GM18861 (cell line): ENCODE results near the gene SREBF1.

ENCODE experiments used
- ATAC-seq: cut with Tn5 transposase; IDR thresholded peaks from one replicate; pipeline ENCODE4 v1.9.1; 2021; ENCODE audit not compliant: unreplicated experiment

Gene SREBF1

DNA sequence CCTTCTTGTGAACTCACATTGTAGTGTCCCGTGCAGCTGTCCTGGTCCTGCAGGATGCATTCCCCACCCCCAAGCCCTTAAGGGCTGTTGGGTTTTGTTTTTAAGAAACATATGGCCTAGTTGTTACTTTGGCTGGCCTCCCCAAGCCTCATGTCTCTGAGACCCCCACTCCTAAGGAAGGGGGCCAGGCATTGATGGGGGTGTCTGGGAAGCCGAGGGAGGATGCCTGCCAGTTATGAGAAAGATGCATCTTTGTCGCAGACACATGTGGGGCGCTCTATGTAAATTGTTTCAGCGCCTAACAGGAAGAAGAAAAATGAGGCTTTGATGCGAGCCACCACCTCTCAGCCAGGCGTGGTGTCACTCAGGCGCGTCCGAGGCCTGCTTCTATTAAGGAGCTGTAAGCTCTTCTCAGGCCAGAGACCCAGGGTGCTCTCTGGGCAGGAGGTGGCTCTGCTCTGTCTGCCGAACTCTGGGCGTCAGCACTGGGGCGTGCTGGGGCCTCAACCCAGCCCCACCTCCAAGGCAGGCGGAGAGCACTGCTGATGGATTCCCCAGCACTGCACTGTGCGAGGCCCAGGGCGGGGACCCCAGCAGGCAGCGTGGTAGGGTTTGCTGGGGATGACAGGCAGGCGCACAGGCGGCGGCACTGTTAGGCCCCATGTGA is 70.6 kb downstream of the SREBF1 start:
- peak; percentile 73 for ATAC-seq

DNA sequence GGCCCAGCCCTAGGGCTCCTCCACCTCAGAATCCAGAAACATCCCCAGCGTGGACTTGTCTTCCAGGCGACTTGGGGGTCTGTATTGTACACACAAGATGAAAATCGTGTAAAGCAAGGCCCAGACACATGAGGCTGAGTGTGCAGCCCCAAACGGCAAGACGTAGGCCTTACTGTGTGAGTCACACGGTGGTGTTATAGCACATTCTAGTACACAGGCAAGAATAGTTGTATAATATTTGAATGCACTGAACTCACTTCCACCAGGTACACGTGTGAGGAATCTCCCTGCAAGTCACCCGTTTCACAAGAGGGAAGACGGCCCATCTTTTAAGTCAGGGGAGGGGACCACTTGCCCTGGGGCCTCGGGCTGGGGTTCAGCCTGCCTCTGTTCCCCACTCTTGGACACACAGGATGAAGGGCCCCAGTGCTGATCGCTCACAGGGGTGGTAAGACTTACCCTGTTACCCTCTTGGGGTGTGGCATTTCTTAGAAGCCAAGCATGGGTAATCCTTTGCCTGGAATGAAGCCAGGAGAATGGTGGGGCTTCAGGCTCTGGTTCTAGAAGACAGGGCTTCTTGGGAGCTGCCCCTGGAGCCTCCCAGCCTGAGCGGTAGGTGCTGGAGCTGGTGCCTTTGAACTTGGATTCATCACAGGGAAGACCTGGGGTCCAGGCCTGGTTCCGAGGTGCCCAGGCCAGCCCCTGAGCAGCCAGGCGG is 71.3 kb downstream of the SREBF1 start:
- no peak for ATAC-seq

DNA sequence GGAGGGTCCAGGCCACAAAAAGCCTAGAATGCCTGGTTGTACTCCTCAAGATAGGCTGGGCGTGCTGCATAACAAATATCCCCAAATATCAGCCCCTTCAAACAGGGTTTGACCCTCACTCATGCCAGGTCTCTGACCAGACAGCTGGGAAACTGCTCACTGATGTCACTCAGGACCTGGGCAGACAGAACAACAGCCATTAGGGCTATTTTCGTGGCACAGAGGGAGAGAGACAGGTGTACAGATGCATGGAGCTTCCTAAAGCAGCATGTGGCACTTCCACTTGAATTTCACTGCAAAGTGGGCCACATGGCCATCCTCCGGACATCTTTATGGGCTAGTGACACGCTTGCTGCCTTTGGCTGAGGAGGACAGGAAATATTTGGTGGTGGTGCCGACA is 73.1 kb downstream of the SREBF1 start:
- no peak for ATAC-seq

DNA sequence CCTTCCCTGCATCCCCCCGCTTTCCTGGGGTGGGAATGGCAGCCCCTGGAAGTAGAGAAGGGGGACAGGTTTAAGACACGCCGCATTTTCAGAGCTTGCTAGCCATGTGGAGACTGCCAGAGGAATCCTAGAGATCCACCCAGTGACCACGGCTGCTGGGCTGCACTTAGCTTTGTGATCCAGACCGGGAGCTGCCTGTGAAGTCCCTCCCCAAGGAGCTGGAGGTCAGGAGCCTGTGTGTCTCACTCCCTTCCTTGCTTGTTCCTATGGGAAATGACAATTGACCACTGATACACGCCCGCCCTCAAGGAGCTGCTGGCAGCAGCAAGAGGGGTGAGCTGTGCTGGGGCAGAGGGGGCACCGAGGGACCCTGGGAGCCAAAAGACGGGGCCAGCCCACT is 73.7 kb downstream of the SREBF1 start:
- no peak for ATAC-seq

DNA sequence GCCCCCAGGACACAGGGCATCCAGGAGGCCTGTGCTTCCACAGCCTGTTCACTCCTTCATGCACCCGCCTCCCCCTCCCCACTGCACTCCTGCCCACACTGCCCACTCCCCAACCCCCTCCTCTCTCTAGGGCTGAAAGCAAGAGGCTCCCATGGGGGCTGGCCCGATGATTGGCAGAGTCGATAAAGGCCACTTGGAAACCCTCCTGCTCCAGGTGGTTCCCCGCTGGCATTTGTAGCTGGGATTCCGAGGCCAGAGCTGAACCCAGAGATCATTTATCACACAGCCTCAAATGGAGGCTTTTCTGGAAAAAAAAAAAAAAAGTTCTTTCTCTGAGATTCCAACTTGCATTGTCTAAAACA is 74.1 kb downstream of the SREBF1 start:
- no peak for ATAC-seq
